DOHH2 (cell line): ENCODE measurements around the gene CYP4F3.

Experiments
- H3F3A ChIP-seq: fragments of 200-600 bp; sonication (generic), shearing (Covaris generic); 2 replicates; pipeline ENCODE4 v1.6.0; 2016; ENCODE audit warnings: antibody characterized with exemption, mild to moderate bottlenecking; ENCODE audit not compliant: control insufficient read depth, insufficient read depth
- H3K27ac ChIP-seq: fragments of 200-600 bp; sonication (generic); 2 replicates; pipeline ENCODE4 v1.5.1; 2014; ENCODE audit warnings: low read depth, mild to moderate bottlenecking, low read length, moderate library complexity
- H3K27me3 ChIP-seq: fragments of 200-600 bp; sonication (generic); 2 replicates; pipeline ENCODE4 v1.6.1; 2014; ENCODE audit warnings: mild to moderate bottlenecking, low read length, mixed read lengths; ENCODE audit not compliant: control insufficient read depth
- H3K36me3 ChIP-seq: fragments of 200-600 bp; sonication (generic); 2 replicates; pipeline ENCODE4 v1.6.1; 2014; ENCODE audit warnings: mild to moderate bottlenecking, low read length, moderate library complexity, mixed read lengths; ENCODE audit not compliant: control insufficient read depth
- H3K4me1 ChIP-seq: fragments of 200-600 bp; sonication (generic); 2 replicates; pipeline ENCODE4 v1.6.1; 2014; ENCODE audit warnings: mild to moderate bottlenecking, low read length, mixed read lengths; ENCODE audit not compliant: control insufficient read depth
- H3K4me2 ChIP-seq: fragments of 200-600 bp; sonication (generic); 2 replicates; pipeline ENCODE4 v1.6.0; 2014; ENCODE audit warnings: mild to moderate bottlenecking, low read length, moderate library complexity
- H3K4me3 ChIP-seq: fragments of 200-600 bp; sonication (generic); 2 replicates; pipeline ENCODE4 v1.5.1; 2014; ENCODE audit warnings: mild to moderate bottlenecking, low read length, mixed read lengths
- H3K79me2 ChIP-seq: fragments of 200-600 bp; sonication (generic); 2 replicates; pipeline ENCODE4 v1.6.1; 2014; ENCODE audit warnings: mild to moderate bottlenecking, low read length, mixed read lengths; ENCODE audit not compliant: control insufficient read depth
- H3K9me2 ChIP-seq: fragments of 200-600 bp; sonication (generic); replicated peaks from 2 replicates; pipeline ENCODE4 v1.6.1; 2014; ENCODE audit warnings: mild to moderate bottlenecking, low read length, mixed read lengths; ENCODE audit not compliant: control insufficient read depth
- H3K9me3 ChIP-seq: fragments of 200-600 bp; sonication (generic); 2 replicates; pipeline ENCODE4 v1.6.1; 2014; ENCODE audit warnings: antibody characterized with exemption, low read length, mixed read lengths; ENCODE audit not compliant: control insufficient read depth, insufficient read depth
- H4K20me1 ChIP-seq: fragments of 200-600 bp; sonication (generic); 2 replicates; pipeline ENCODE4 v1.6.0; 2014; ENCODE audit warnings: low read depth, mild to moderate bottlenecking, antibody characterized with exemption, low read length, moderate library complexity; ENCODE audit not compliant: control insufficient read depth, insufficient read depth
- CTCF ChIP-seq: fragments of 200-600 bp; sonication (generic); IDR thresholded peaks from one replicate; pipeline ENCODE4 v1.5.1; 2014; ENCODE audit warnings: antibody characterized with exemption, mild to moderate bottlenecking, low read depth, low read length; ENCODE audit not compliant: poor library complexity, severe bottlenecking
- EZH2phosphoT487 ChIP-seq: fragments of 200-600 bp; sonication (generic); IDR thresholded peaks from 2 replicates; pipeline ENCODE4 v1.6.1; 2017; ENCODE audit warnings: borderline replicate concordance, mild to moderate bottlenecking, antibody characterized with exemption, low read length, moderate library complexity, mixed read lengths

CYP4F3 gene

GRCh38 chr19:15672580-15673175, 32.0 kb downstream of the CYP4F3 start, which contains the start of gene CYP4F12:
Gene CYP4F12 (plus strand): TSS chr19:15673087. CDS start chr19:15673530, 443 bp downstream.
- H3K27me3 ChIP-seq: no peaks in the 10 kb centered on the region
- TF ChIP-seq EZH2phosphoT487 (no peak), CTCF (no peak)
- no peaks in the 10 kb centered on the region for H3K9me2 ChIP-seq
- H3K4me2 ChIP-seq: no peak within 1 kb of the TSS
- no peak within 1 kb of the TSS for H3K4me3 ChIP-seq
- no peaks in the 10 kb centered on the region for H3K36me3 ChIP-seq
- H3K4me1 ChIP-seq: no peaks in the 10 kb centered on the region
- H3K9me3 ChIP-seq: no peaks in the 10 kb centered on the region
- H3F3A ChIP-seq: no peaks in the 10 kb centered on the region
- no peaks in the 10 kb centered on the region for H3K79me2 ChIP-seq
- no peaks in the 10 kb centered on the region for H4K20me1 ChIP-seq
- no peak within 1 kb of the TSS for H3K27ac ChIP-seq

GRCh38 chr19:15673176-15673654, 32.5 kb downstream of the CYP4F3 start:
- Histone ChIP-seq H3K27me3 (no peaks in the 10 kb centered on the region), H4K20me1 (no peaks in the 10 kb centered on the region), H3F3A (no peaks in the 10 kb centered on the region), H3K79me2 (no peaks in the 10 kb centered on the region), H3K36me3 (no peaks in the 10 kb centered on the region), H3K4me2 (no peak overlapping the region), H3K9me2 (no peaks in the 10 kb centered on the region), H3K27ac (no peak overlapping the region), H3K4me1 (no peaks in the 10 kb centered on the region), H3K4me3 (no peak overlapping the region), H3K9me3 (no peaks in the 10 kb centered on the region)
- TF ChIP-seq EZH2phosphoT487 (no peak), CTCF (no peak)

GRCh38 chr19:15675560-15675959, 34.9 kb downstream of the CYP4F3 start:
- Histone ChIP-seq H3F3A (no peaks in the 10 kb centered on the region), H3K9me3 (no peaks in the 10 kb centered on the region), H3K4me3 (no peak overlapping the region), H3K9me2 (no peaks in the 10 kb centered on the region), H4K20me1 (no peaks in the 10 kb centered on the region), H3K36me3 (no peaks in the 10 kb centered on the region), H3K27ac (no peak overlapping the region), H3K27me3 (no peaks in the 10 kb centered on the region), H3K79me2 (no peaks in the 10 kb centered on the region), H3K4me2 (no peak overlapping the region), H3K4me1 (no peaks in the 10 kb centered on the region)
- no peak for TF ChIP-seq CTCF
- TF ChIP-seq EZH2phosphoT487: no peak
